ENCODE data around the gene NTNG1.

DNA sequence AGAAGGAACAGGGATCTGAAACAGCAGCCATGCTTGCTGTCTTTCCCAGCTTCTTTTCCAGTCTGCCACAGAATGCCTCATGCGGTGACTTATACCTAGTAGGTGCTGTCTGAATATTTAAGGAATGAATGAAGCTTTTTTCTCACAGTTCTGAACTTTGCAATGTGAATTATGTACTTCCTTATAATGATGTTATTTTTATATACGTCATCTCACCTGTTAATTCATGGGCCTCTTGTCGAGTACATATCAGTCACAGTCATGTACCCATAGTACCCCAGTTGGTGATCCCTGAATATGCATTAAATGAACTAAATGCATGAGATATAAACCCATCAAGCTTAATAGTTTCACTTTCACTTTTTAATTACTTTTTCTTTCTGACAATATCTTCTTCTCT is 132.7 kb downstream of the NTNG1 start:
- TF ChIP-seq, protein P1, sequence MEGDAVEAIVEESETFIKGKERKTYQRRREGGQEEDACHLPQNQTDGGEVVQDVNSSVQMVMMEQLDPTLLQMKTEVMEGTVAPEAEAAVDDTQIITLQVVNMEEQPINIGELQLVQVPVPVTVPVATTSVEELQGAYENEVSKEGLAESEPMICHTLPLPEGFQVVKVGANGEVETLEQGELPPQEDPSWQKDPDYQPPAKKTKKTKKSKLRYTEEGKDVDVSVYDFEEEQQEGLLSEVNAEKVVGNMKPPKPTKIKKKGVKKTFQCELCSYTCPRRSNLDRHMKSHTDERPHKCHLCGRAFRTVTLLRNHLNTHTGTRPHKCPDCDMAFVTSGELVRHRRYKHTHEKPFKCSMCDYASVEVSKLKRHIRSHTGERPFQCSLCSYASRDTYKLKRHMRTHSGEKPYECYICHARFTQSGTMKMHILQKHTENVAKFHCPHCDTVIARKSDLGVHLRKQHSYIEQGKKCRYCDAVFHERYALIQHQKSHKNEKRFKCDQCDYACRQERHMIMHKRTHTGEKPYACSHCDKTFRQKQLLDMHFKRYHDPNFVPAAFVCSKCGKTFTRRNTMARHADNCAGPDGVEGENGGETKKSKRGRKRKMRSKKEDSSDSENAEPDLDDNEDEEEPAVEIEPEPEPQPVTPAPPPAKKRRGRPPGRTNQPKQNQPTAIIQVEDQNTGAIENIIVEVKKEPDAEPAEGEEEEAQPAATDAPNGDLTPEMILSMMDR (IDR thresholded peaks at IDR 0.05): no peak
- TF ChIP-seq POLR2AphosphoS5 (IDR thresholded peaks at IDR 0.05) (no peak), POLR2A (IDR thresholded peaks at IDR 0.05) (no peak)
